OCI-LY3 (cell line): ENCODE results near the gene CYP39A1.

Experiments
- EZH2phosphoT487 ChIP-seq: fragments of 200-600 bp; shearing (Covaris generic); IDR thresholded peaks from 2 replicates; pipeline ENCODE4 v1.6.1; 2018; ENCODE audit warnings: antibody characterized with exemption, mixed run types, low read depth
- TF ChIP-seq, protein P1 (sequence below): fragments of 200-600, 300-600 bp; sonication (generic); IDR thresholded peaks from 2 replicates; pipeline ENCODE4 v1.5.1; 2014; ENCODE audit warnings: antibody characterized with exemption, low read length, low read depth

DNA sequence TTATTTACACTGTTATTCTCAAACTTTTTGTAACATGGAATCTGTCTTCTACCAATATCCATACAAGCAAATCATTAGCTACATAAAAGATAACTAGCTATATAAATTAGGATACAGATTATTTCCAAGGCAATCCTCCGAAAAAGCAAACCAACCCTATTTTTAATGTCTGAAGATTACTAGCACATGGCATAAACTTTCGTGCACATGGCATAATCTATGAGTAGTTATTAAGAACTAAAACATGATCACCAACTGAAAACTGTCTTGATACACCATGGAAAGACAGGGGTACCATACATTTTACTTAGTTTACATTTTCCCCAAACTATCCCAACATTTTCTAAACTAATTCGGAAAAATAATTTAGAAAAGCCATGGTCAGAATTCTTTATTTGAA, 54.4 kb downstream of the CYP39A1 start:
- TF ChIP-seq, protein P1, sequence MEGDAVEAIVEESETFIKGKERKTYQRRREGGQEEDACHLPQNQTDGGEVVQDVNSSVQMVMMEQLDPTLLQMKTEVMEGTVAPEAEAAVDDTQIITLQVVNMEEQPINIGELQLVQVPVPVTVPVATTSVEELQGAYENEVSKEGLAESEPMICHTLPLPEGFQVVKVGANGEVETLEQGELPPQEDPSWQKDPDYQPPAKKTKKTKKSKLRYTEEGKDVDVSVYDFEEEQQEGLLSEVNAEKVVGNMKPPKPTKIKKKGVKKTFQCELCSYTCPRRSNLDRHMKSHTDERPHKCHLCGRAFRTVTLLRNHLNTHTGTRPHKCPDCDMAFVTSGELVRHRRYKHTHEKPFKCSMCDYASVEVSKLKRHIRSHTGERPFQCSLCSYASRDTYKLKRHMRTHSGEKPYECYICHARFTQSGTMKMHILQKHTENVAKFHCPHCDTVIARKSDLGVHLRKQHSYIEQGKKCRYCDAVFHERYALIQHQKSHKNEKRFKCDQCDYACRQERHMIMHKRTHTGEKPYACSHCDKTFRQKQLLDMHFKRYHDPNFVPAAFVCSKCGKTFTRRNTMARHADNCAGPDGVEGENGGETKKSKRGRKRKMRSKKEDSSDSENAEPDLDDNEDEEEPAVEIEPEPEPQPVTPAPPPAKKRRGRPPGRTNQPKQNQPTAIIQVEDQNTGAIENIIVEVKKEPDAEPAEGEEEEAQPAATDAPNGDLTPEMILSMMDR = no peak
- TF ChIP-seq EZH2phosphoT487 = no peak
